ENCODE measurements around the gene VPS51. TPM values are rescaled to one million over a fixed set of nuclear protein-coding genes. Genes with fewer than 3 reads are reported as not detected.
A peak's percentile ranks its signal among the peaks of the same experiment; 100 is the strongest.

VPS51 gene
- total and polyA plus RNA-seq, 2 of the 4 experiments (the other 2 are of a cell fraction) = 56.3 to 113 TPM

DNA sequence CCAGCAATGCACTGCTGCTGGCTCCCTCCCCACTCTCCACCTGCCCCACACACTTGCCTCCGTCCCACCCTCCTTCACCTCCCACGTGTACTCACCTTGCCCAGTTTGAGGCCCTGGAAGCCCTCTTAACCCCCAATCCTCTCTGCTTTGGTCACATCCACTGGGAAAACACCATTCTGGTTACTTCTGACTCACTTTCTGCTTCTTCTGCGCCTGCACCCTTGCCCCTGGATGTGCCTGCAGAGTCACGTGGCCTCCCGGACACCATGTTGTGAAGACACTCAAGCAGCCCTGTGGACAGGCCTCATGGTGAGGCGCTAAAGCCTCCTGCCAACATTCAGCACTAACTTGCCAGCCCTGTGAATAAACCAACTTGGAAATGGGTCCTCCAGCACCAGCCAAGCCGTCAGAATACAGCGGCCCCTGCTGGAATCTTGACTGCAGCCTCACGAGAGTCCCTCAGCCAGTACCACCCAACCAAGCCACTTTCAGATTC lies 35.1 kb upstream of the VPS51 start (continued):
- TF ChIP-seq CHD1 (IDR thresholded peaks at IDR 0.05; ENCODE audit: low read depth, low read length) (no peak), SMC3 (IDR thresholded peaks at IDR 0.05; ENCODE audit: low read depth, low read length) (no peak), CEBPB (IDR thresholded peaks at IDR 0.05; ENCODE audit: low read depth, low read length) (no peak)

DNA sequence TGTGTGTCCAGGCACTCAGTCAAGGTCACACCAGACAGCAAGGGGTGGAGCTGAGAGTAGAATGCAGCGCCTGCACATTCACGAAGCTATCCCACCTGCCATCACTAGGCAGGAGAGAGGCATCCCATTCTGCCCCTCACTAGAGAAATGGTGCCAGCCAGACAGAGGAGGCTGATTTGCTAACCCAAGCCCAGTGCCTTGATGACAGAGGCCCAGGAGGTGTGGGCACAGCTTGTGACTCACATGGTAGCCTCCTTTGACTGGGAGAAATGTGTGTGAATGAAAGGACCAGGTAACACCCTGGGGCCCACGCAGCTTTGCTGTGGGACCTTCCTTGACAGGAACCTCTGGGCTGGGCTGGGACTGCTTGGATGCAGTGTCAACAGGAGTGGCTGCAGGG lies 32.5 kb upstream of the VPS51 start:
- ChIA-PET POLR2A (ENCODE audit: unreplicated experiment) (no interaction called here), CTCF (interaction anchor here (0.6 kb wide), 1 partner anchor 980 kb away, joined by 3 read pairs; no protein-coding TSS in a partner anchor)
- intact Hi-C loops (cut with micrococcal nuclease) = no loop called here
- BruUV-seq (replicated peaks) = no TSS peak
- Histone ChIP-seq H2BK120ac (ENCODE audit: low read depth, low read length) (no peak overlapping the region), H3K27me3 (ENCODE audit: control insufficient read depth, insufficient read depth, low read length) (peaks cover 16% of the 10 kb centered on the region; the same call in 1 of the 2 replicates), H4K91ac (ENCODE audit: insufficient read depth, low read depth, low read length) (no peak overlapping the region), H2BK20ac (ENCODE audit: low read depth, low read length) (no peak overlapping the region), H3K56ac (ENCODE audit: extremely low read depth, insufficient read depth, low read length) (no peak overlapping the region), H3K27ac (ENCODE audit: insufficient read depth, low read length) (no peak overlapping the region), H3K23ac (ENCODE audit: low read depth, low read length) (no peak overlapping the region), H2AK9ac (replicated peaks; ENCODE audit: low read depth, low read length, poor library complexity) (no peak overlapping the region), H3K14ac (replicated peaks; ENCODE audit: low read depth, low read length) (no peak overlapping the region), H3K9me3 (ENCODE audit: control insufficient read depth, insufficient read depth, low read length) (no peaks in the 10 kb centered on the region), H2BK5ac (ENCODE audit: low read depth, low read length, poor library complexity, severe bottlenecking) (no peak overlapping the region), H2BK15ac (ENCODE audit: low read depth, low read length) (no peak overlapping the region), H3K9me1 (ENCODE audit: insufficient read depth, low read length) (peaks cover 5% of the 10 kb centered on the region; the same call in 1 of the 2 replicates), H3K9ac (ENCODE audit: low read depth, low read length) (no peak overlapping the region), H3K4ac (ENCODE audit: low read depth, low read length) (no peak overlapping the region), H4K8ac (ENCODE audit: low read depth in 2 of 2, low read length in 2 of 2) (no peak overlapping the region), H2AK5ac (ENCODE audit: low read depth, low read length) (no peak overlapping the region), H3K79me1 (ENCODE audit: low read depth in 1 of 2, low read length in 2 of 2) (no peaks in the 10 kb centered on the region), H3K18ac (ENCODE audit: low read depth, low read length) (no peak overlapping the region), H3K36me3 (ENCODE audit: control insufficient read depth, insufficient read depth, low read length) (no peaks in the 10 kb centered on the region), H4K20me1 (ENCODE audit: insufficient read depth, low read length) (no peaks in the 10 kb centered on the region), H2AFZ (replicated peaks; ENCODE audit: low read length, poor library complexity) (peak overlapping the region; percentile 67), H3K4me1 (ENCODE audit: control insufficient read depth, insufficient read depth, low read length) (no peaks in the 10 kb centered on the region), H4K5ac (ENCODE audit: low read depth, low read length) (no peak overlapping the region), H3K4me3 (ENCODE audit: insufficient read depth, low read depth, low read length) (no peak overlapping the region), H3K4me2 (ENCODE audit: low read depth, low read length) (no peak overlapping the region)
- DNase-seq = no peak
- dilution Hi-C loops (cut with HindIII; ENCODE audit: low sequenced_read_pairs, unreplicated experiment) = no loop called here
- no peak for ATAC-seq (ENCODE audit: low read depth)
- no CpG with 5 or more reads among the region's 3 CpGs for WGBS, 2 experiments (ENCODE audit: extremely low coverage in 2 of 2, insufficient read length in 1 of 2)
- in situ Hi-C loops (cut with MboI; ENCODE audit: low sequenced_read_pairs) = no loop called here
- TF ChIP-seq ELK1 (IDR thresholded peaks at IDR 0.05; ENCODE audit: borderline replicate concordance, low read depth, low read length) = no peak
- no peak for TF ChIP-seq MAZ (IDR thresholded peaks at IDR 0.05; ENCODE audit: borderline replicate concordance, low read depth, low read length)
- TF ChIP-seq MXI1 (IDR thresholded peaks at IDR 0.05; ENCODE audit: borderline replicate concordance, low read depth, low read length) = no peak
- no peak for TF ChIP-seq RAD21 (IDR thresholded peaks at IDR 0.05; ENCODE audit: low read length)
- no peak for TF ChIP-seq RCOR1 (IDR thresholded peaks at IDR 0.05; ENCODE audit: insufficient replicate concordance, low read length)
- TF ChIP-seq CHD1 (IDR thresholded peaks at IDR 0.05; ENCODE audit: low read depth, low read length) = no peak
- no peak for TF ChIP-seq CEBPB (IDR thresholded peaks at IDR 0.05; ENCODE audit: low read depth, low read length)
- no peak for TF ChIP-seq USF2 (IDR thresholded peaks at IDR 0.05; ENCODE audit: low read depth, low read length)
- TF ChIP-seq NFE2L2 (IDR thresholded peaks at IDR 0.05; ENCODE audit: low read depth, low read length) = no peak
- TF ChIP-seq RFX5 (IDR thresholded peaks at IDR 0.05; ENCODE audit: low read depth, low read length) = no peak
- no peak for TF ChIP-seq SMC3 (IDR thresholded peaks at IDR 0.05; ENCODE audit: low read depth, low read length)
- TF ChIP-seq POLR2A (IDR thresholded peaks at IDR 0.05; ENCODE audit: low read depth, low read length) = no peak
- no peak for TF ChIP-seq FOS (IDR thresholded peaks at IDR 0.05; ENCODE audit: low read depth, low read length)
- TF ChIP-seq CTCF (conservative IDR thresholded peaks at IDR 0.05; ENCODE audit: low read depth, low read length) = no peak

Measured in IMR-90 (cell line).